CD4-positive, alpha-beta T cell treated with Interleukin-4 for 4 hours (primary cell): ENCODE results near the gene DSG3.
"Not testable (repeated sequence)": the region's sequence is repeated elsewhere in the genome, so short reads cannot be mapped to it uniquely, and the experiment has no call there.

ENCODE experiments used
- DNase-seq: peaks from one replicate; pipeline ENCODE4 v3.0.0-alpha.2; 2020

DSG3 gene

DNA sequence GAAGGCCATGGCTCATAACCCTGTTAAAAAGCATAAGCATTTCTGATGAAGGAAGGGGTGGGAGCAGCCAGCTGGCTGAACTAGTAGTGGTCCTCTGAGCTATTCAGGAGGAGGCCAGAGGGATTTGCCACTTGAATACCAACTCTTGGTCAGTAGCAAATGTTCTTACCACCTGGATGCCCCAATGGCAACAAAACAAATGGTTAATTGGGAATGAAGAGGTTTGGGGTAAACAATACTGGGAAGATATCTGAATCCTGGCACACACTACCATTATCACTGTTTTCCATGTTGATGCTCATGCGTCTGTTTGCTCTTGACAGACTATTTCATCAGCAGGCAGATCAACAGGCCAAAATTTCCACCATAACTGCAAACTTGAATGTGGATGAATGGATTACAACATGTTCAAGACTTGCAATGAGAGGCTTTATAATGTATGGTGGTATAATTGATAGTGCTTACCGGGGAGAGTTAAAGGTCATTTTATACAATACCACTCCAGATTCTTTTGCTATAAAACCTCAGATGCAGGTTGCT is 47.2 kb downstream of the DSG3 start:
- DNase-seq, result not testable (repeated sequence)

DNA sequence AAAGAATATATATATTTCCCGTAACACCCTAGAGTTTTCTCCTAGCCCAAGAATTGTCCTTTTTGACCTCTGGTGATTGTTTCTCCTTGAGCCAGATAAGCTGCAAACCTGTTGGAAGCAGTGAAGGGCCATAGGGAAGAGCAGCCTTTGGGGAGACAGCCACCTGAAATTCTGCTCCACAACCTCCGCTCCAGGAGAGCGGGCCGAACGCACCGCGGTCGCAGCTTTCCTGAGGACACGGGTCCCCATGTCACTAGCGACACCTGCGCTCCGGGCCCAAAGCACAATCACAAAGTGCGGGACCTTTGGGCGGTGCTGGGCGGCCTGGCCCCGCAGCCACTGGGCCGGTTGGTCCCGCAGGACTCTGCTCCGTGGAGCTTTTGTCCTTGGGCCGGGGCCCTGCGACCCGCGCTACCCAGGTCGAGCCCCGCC is 49.9 kb downstream of the DSG3 start:
- DNase-seq, result no peak

DNA sequence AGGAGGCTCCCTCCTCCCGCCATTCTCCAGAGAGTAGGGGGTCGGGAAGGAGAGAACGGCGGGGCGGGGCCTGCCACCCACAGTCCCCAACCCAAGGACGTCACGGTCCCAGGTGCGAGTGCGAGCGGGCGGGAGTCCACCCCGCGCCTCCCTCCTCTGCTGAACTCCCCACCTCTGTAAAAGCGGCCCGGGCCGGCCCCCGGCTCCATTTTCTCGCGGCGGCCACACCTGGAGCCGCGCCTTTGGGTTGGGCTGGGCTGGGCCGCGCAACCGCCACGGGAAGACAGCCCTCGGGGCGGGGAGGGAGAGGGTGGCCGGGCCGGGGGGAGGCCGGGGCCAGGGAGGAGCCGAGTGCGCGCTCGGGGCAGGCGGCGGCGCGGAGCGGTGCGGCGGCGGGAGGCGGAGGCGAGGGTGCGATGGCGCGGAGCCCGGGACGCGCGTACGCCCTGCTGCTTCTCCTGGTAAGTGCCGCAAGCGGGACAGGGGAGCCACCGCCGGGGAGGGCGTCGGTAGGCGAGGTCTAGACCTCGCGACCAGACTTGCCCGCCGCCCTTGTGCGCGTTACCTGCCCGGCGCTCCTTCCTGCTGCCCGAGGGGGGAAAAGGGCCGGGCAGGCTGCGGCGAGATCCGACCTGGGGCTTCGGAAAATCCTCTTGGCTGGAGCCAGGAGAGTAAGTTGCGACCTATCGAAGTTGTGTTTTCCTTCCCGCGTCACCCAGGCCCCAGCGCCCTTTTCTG is 50.5 kb downstream of the DSG3 start, which contains the start of gene DSG2:
TSS of gene DSG2 (plus strand) at position 342 of the 738 bp plus-strand sequence. CDS start at position 417, 75 bp downstream.
- no peak for DNase-seq

DNA sequence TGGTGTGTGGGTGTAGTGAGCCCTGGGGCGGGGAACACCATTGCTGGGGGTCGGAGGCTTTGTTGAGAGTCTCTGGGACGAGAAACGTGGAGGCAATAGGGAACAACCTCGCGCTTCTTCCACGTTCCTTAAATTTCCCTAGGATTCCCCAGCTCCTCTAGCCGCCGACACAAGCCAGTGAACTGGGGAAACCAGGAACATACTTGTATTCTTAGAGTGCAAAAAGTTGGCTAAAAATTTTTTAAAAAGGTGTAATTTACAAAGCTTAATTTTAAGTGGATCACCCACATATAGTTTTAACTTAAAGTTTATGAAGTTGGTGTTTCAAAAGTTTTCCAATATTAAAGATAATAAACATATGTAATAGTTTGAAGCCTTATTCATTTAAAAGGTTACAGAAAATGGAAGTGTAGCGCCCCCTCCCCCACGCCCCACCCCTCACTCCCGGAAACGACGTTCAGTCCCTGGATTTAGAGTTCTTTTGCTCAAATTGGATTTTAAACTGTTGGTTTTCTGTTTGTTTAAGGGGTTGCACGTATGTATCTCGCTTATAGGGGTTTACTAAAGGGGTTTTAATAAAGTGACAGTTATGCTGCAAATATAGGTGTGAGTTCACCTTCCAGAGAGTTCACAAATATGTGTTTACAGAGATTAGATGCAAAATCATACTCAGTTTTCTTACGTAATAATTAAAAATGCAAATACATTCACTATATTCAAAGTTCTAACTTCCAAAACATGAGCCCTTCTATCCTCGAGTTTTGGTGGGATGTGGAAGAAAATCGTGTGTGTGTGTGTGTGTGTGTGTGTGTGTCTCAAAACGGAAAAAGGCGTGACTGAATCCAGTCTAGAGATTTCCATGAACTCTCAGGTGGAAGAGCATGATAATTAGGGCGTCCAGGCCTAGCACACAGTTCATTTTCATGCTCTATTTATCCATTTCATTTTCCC is 51.3 kb downstream of the DSG3 start:
- DNase-seq, result no peak

DNA sequence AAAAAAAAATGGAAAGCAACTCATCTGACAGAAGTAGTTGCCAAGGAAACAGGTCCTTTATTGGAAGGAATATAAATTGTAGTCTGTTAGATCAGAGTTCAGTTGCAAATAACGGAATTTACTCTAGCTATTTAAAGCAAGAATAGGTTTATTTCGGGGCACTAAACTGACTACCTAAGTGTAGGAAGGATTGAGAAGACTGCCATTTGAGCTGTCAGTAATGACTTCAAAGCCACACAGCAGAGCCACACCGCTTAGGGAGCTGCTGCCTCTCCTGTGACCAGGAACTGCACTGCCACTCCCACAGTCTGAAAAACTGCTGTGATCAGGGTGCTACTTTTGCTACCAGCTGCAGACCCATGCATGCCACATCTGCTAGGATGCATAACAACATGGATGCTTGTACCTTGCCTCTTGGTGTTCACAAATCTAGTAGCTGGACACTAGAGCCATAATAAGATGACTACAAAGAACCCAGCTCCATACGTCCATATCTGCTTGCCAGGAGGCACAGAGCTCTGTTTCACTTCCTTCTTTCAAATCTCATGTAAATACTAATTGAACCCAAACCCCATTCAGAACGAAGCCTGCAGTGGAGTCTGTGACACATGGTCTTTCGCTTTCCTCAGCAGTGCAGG is 52.6 kb downstream of the DSG3 start:
- DNase-seq, result no peak

DNA sequence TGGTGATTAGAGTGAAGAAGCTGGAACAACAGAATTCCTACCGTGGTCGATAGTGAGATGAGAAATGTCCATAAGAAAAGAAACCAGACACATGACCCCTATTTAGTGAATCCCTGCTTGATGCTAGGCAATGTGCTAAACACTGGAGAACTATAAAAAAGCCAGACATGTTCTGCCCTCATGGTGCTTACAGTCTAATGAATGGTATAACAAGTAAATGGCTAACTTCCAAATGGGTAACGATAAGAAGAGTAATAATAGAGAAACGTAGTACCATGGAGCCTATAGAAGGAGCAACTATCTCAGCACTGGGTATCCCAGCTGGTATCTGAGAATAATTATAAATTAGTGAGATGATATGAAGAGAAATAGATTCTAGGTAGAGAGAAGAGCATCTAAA is 55.5 kb downstream of the DSG3 start:
- no peak for DNase-seq

DNA sequence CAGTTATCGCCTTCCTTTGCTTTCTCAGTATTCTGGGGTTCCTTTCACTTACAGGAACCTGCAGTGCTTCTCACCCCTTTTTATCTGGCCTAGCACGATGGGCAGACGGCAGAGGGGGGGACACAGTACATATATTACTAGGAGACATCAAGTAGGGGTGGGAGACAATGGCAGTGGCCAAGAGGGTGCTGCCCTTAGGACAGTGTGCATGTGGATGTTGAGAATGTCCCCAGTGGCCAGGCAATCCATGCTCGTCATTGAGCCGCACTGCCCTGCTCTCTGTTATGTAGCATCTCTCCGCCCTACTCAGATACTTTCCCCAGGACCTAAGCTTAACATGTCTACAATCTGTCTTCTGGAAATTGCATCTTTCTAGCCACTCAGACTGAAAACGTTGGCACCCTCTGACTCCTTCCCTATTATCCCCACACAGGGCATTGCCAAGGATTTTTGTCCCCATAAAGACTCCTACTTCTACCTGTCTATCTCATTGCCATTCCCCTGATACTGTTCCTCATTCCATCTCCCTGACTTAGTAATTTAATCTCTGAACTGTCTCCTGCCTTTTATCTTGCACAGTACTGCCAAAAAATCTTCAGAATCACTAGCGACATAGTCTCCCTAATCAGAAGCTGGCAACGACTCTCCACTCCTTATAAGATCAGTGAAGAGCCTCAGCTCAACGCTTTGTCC is 57.1 kb downstream of the DSG3 start:
- no peak for DNase-seq

DNA sequence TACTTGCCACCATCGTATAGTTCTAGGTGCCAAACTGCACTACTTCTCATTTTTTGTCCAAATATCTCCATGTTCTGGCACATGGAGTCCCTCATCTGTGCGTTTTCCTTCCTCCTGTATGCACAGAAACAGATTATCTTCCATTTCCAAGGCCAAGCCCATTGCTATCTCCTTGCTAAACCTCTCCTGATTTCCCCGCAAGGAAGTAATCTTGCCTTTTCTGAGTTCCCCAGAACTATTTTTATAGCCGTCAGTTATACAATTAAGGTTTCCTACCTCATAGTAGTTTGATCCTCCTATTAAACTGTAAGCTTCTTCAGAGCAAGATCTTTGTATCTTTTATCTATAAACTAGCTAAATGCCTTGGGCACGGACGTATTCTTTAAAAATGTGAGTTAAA is 57.6 kb downstream of the DSG3 start:
- no peak for DNase-seq

DNA sequence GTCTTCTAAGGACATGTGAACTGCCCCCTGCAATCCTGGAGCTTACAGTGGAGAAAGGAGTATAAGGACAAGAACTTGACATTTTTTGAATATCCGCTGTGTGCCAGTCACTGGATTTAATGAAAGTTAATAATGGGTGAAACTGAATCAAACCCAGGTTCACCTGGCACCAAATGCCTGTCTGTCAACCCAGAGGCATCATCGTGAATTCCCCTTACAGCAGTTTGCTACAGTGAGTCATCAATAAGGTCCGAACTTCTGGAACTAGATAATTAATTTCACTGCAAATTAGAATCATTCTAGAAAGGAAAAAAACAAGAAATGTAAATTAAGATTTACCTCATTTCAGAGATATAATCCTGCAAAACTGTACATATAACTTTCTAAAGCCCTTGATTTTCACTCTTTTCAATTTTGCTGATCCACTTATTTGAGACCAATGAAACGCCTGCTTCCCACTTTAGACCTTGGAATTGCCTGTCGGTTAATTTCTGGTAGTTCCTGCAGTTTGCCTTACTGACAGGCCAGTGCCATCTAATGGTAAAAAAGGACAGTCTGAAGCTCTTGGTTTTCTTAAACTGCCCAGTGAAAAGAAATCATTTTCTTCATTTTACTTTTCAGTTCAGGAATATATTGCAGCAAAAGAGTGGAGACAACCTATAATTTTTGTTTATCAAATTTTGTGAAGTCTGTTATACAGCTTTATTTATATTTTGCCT is 58.6 kb downstream of the DSG3 start:
- DNase-seq, result no peak

DNA sequence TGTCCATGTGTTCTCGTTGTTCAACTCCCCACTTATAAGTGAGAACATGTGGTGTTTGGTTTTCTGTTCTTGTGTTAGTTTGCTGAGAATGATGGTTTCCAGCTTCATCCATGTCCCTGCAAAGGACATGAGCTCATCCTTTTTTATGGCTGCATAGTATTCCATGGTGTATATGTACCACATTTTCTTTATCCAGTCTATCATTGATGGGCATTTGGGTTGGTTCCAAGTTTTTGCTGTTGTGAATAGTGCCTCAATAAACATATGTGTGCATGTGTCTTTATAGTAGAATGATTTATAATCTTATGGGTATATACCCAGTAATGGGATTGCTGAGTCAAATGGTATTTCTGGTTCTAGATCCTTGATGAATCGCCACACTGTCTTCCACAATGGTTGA is 59.6 kb downstream of the DSG3 start:
- not testable (repeated sequence) for DNase-seq

DNA sequence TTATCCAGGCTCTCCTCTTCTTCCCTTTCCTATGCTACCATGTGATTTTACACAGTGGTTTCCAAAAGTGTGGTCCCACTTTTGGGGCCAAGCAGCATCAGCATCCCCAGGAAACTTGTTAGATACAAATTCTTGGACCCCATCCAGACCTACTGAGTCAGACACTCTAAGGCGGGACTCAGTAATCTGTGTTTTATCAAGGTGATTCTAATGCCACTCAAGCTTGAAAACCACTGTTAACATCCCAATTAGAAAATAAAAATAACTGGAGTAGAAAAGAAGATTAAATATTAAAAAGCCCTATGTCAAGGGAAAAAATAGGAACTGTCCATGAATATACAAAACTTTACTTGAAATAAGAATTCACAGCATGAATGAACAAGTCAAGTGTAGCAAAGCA is 61.2 kb downstream of the DSG3 start:
- no peak for DNase-seq

DNA sequence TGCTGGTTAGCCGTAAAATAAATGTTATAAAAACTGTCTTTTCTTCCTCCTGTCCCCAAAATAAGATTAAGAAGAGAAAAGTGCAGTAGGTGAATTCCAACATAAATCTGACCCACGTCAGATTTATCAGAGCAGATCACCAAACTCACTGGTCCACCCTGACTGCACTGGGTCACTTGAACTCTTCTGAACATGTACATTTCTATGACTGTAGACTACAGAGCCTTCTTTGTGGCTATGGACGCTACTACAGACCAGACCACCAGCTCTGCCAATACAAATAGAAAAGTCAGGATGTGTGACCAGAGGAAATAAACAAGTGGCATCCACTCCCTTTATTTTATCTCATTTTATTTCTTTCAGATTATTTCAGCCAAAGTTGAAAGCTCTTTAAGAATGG is 62.0 kb downstream of the DSG3 start:
- no peak for DNase-seq

DNA sequence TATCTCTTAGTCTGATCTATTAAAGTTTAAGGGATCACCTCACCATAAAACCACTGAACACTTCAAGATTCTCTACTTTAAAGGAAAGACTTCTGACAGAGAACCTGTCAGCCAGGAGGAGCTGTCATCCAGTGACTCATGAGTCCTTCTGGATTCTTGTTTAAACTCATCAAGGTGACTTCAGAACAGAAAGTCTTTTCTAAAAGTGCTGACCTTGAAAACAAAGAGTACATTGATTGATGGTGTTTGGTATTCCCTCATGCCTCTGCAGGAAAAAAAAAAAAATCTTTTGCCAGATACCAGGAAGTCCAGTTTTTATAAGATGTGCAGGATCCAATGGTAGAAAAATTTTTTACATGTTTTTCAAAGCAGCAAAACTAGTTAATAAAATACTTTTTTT is 62.8 kb downstream of the DSG3 start:
- no peak for DNase-seq

DNA sequence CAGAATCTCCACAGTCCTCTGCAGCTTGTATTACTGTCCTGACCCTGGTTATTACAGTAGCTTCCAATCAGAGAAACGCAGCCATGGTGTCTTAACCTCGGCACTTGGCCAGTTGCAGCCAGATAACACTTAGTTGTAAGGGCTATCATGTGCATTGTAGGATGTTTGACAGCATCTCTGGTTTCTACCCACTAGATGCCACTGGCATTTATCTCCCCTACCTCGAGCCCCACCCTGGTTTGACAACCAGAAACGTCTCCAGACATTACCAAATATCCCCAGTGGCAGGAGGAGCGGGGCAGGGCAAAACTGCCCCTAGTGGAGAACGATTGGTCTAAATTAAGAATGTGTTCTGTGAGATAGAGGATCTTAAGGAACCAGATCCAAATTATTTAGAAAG is 63.6 kb downstream of the DSG3 start:
- DNase-seq, result no peak

DNA sequence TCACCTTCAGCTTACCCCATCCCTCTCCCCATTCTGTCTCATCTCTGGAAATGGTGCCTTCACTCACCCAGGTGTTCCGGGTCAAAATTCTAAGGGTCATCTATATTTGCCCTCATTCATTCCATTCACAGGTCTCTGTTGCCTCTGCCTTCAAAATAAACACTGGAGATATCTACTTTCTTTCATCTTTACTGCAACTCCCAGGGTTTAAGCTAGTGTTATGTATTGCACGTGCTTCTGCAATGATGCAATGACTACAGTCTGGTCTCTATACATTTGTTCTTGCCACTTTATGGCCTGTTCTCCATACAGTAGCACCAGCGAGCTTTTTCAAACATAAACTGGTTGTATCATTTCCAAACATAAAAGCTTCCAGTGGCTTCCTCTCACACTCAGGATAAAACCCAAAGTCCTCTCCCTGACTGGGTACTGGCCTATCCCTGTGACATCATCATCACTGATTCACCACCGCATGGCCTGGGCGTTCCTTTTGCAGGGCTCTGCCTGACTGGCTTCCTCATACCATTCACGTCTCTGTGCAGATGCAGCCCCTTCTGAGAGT is 64.7 kb downstream of the DSG3 start:
- DNase-seq, result no peak

DNA sequence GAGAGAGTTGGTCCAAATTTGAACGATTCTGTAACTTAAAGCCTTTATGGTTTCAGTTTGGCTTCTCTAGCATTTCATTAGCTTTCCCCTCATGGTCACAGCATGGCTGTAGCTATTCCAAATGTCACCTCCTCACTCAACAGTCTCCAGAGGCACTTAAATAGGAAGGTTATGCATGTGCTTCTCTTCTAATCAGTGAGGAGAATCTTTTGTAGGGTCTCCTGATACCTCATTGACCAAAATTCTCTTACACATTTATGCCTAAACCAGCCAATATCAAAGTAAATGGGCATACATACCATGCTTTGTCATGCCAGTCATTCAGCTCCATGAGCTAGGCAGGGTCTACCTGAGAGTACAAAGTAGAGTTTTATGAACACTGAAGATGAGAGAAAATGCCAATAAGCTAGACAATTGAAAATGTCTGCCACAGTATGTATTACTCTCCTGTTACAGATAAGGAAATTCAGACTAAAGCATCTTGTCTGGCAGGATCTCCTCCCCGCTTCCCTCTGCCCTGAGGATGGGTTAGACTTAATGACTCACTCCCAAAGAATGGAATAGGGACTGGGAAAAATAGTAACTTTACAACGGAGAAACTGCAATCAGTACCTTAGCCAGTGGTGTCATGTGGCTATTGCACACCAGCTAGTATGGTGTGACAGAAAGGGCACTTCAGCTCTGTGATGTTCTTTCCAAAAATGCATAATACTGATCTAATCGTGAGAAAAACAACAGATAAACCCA is 65.8 kb downstream of the DSG3 start:
- DNase-seq, result no peak

DNA sequence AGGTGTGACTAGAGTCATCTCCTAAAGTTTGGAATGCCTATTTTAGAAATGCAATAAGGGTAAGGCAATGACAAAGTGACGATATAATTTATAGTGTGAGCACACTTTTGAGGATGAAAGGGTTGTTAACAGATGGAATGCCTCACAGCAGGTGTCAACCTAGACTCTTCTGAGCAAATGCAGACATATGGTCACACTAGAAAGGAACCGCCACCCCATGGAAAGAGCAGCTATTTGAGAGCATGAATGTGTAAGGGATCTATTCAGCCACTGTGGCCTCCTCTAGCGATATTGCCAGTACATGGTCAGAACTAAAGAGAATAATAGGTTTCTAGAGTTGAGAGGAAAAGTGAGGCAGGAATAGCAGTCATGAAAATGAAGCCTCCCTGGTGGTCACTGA is 68.9 kb downstream of the DSG3 start:
- no peak for DNase-seq

DNA sequence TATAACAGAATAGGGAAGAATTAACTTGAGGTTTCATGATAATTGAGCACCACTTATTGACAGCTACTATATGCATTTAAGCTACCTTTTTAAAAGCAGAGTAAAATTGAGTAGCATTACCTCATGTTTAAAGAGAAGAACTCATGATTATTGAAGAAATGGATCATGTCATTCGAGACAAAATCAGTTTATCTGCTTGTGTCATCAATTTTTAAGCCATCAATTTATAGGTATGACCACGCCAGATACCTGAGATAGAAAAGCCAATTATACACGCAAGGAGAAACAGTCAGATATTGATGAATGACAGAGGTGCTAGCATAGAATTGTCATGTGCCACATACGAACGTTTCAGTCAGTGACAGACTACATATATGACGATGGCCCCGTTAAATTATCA is 78.8 kb downstream of the DSG3 start:
- no peak for DNase-seq
